HepG2 (cell line): ENCODE results near the gene ABCC10. TPM values are rescaled to one million over a fixed set of nuclear protein-coding genes. Genes with fewer than 3 reads are reported as not detected.

Experiments
- ATAD3A ChIP-seq: sonication (generic); formaldehyde crosslinking; IDR thresholded peaks from 2 replicates; pipeline ENCODE4 v1.4.0; 2020; ENCODE audit warnings: missing genetic modification reagents
- FOXP1 ChIP-seq, 2 experiments: fragments of 450-650 bp in 1 of 2; IDR thresholded peaks; 2 replicates each; pipeline ENCODE4 v1.6.1; 2017 to 2018; ENCODE audit warnings: antibody characterized with exemption in 1 of 2
- HINFP ChIP-seq: sonication (generic); formaldehyde crosslinking; IDR thresholded peaks from 2 replicates; pipeline ENCODE4 v1.4.0; 2020; ENCODE audit warnings: low read depth, mild to moderate bottlenecking, missing genetic modification reagents
- HOXA3 ChIP-seq: sonication (generic); formaldehyde crosslinking; IDR thresholded peaks from 2 replicates; pipeline ENCODE4 v1.5.0; 2020; ENCODE audit warnings: missing genetic modification reagents
- HOXD1 ChIP-seq: sonication (generic); formaldehyde crosslinking; IDR thresholded peaks from 2 replicates; pipeline ENCODE4 v1.5.0; 2020; ENCODE audit warnings: missing genetic modification reagents
- MLX ChIP-seq: IDR thresholded peaks from 2 replicates; pipeline ENCODE4 v1.6.1; 2016
- MNT ChIP-seq: fragments of 450-650 bp; IDR thresholded peaks from 2 replicates; pipeline ENCODE4 v1.6.1; 2016
- NPAS2 ChIP-seq: sonication (generic); formaldehyde crosslinking; IDR thresholded peaks from 2 replicates; pipeline ENCODE4 v1.8.0; 2022; ENCODE audit warnings: mild to moderate bottlenecking, missing genetic modification reagents, borderline replicate concordance
- PATZ1 ChIP-seq: sonication (generic); formaldehyde crosslinking; IDR thresholded peaks from 2 replicates; pipeline ENCODE4 v1.4.0; 2020; ENCODE audit warnings: missing genetic modification reagents
- PHF5A ChIP-seq: IDR thresholded peaks from one replicate; pipeline ENCODE4 v1.6.1; 2018; ENCODE audit warnings: low read depth, missing genetic modification reagents; ENCODE audit not compliant: unreplicated experiment
- POLR2G ChIP-seq: fragments of 200-400 bp; formaldehyde crosslinking; IDR thresholded peaks from 2 replicates; pipeline ENCODE4 v1.6.1; 2018; ENCODE audit warnings: mild to moderate bottlenecking, low read depth, low read length, moderate library complexity
- SIN3A ChIP-seq: IDR thresholded peaks from 2 replicates; pipeline ENCODE4 v1.6.1; 2011; ENCODE audit warnings: low read depth, mild to moderate bottlenecking, control low read depth, low read length, borderline replicate concordance
- SP140L ChIP-seq: sonication (generic); formaldehyde crosslinking; IDR thresholded peaks from 2 replicates; pipeline ENCODE4 v1.4.0; 2020; ENCODE audit warnings: missing genetic modification reagents, borderline replicate concordance
- SRSF4 ChIP-seq: fragments of 200-400 bp; formaldehyde crosslinking; IDR thresholded peaks from one replicate; pipeline ENCODE4 v1.6.1; 2018; ENCODE audit warnings: mild to moderate bottlenecking, low read depth, low read length, moderate library complexity; ENCODE audit not compliant: poor library complexity, severe bottlenecking
- TOE1 ChIP-seq: sonication (generic); formaldehyde crosslinking; IDR thresholded peaks from 2 replicates; pipeline ENCODE4 v1.4.0; 2020; ENCODE audit warnings: mild to moderate bottlenecking, missing genetic modification reagents
- ZNF281 ChIP-seq: sonication (generic); formaldehyde crosslinking; IDR thresholded peaks from 2 replicates; pipeline ENCODE4 v1.4.0; 2020; ENCODE audit warnings: missing genetic modification reagents, borderline replicate concordance
- ZNF333 ChIP-seq: sonication (generic); formaldehyde crosslinking; IDR thresholded peaks from 2 replicates; pipeline ENCODE4 v1.4.0; 2020; ENCODE audit warnings: mild to moderate bottlenecking, missing genetic modification reagents, borderline replicate concordance
- ZNF543 ChIP-seq: sonication (generic); formaldehyde crosslinking; IDR thresholded peaks from 2 replicates; pipeline ENCODE4 v1.4.0; 2020; ENCODE audit warnings: mild to moderate bottlenecking, missing genetic modification reagents
- ZNF713 ChIP-seq: sonication (generic); formaldehyde crosslinking; IDR thresholded peaks from 2 replicates; pipeline ENCODE4 v1.4.0; 2020; ENCODE audit warnings: mild to moderate bottlenecking, missing genetic modification reagents
- ZNF740 ChIP-seq: sonication (generic); formaldehyde crosslinking; IDR thresholded peaks from 2 replicates; pipeline ENCODE4 v1.4.0; 2020; ENCODE audit warnings: missing genetic modification reagents
- ZNF782 ChIP-seq: sonication (generic); formaldehyde crosslinking; IDR thresholded peaks from 2 replicates; pipeline ENCODE4 v1.4.0; 2020; ENCODE audit warnings: missing genetic modification reagents, mild to moderate bottlenecking, borderline replicate concordance
- ZSCAN20 ChIP-seq: sonication (generic); formaldehyde crosslinking; IDR thresholded peaks from 2 replicates; pipeline ENCODE4 v1.4.0; 2020; ENCODE audit warnings: missing genetic modification reagents, mild to moderate bottlenecking, borderline replicate concordance
- polyA plus RNA-seq, 8 experiments: library from polyadenylated mRNA; depleted of rRNA in 3 of 8; stranded (reverse) in 7 of 8; unstranded in 1 of 8; fragments of >200 nt; fragmentation: Illumina TruSeq in 4 of 8; extraction: Trizol in 4 of 8; gene quantifications; 2 replicates each; pipeline versions ENCODE4 v1.2.1 to v1.2.3, GENCODE V29; 2011 to 2016; ENCODE audit warnings: low read depth in 4 of 8, missing spikeins in 1 of 8, mixed read lengths in 1 of 8; ENCODE audit not compliant: insufficient read depth in 1 of 8
- total RNA-seq, 5 experiments: library from RNA; depleted of rRNA; stranded (reverse); fragments of >200 nt; fragmentation: Illumina TruSeq; extraction: Trizol; gene quantifications; 2 replicates each; pipeline ENCODE4 v1.2.3, GENCODE V29; 2016; ENCODE audit warnings: low read depth in 1 of 5

ABCC10 gene
- total and polyA plus RNA-seq, 2 of the 13 experiments (the other 11 are each of a cell fraction or from before 2014, with no cell fraction given): 16.0 to 24.3 TPM

GRCh38 chr6:43493833-43494232 lies 66.5 kb downstream of the ABCC10 start (continued):
- no peak for TF ChIP-seq HINFP (CRISPR knock-in tag)
- 0 out of 2 replicates have a peak, but pooled peaks have one; percentile 35 for TF ChIP-seq ZNF782 (CRISPR knock-in tag)
- peak; percentile 98 for TF ChIP-seq ZSCAN20 (CRISPR knock-in tag)
- TF ChIP-seq FOXP1 (IDR thresholded peaks at IDR 0.05): no peak
- TF ChIP-seq FOXP1 (CRISPR knock-in tag; IDR thresholded peaks at IDR 0.05): no peak
- 0 out of 2 replicates have a peak, but pooled peaks have one; percentile 24 for TF ChIP-seq ZNF281
- TF ChIP-seq TOE1: no peak
- TF ChIP-seq NPAS2 (CRISPR knock-in tag): no peak
- no peak for TF ChIP-seq ZNF333
- no peak for TF ChIP-seq ZNF740 (CRISPR knock-in tag)
- no peak for TF ChIP-seq SRSF4
- TF ChIP-seq MNT: no peak
- no peak for TF ChIP-seq SP140L (CRISPR knock-in tag)
- TF ChIP-seq SIN3A: 0 out of 2 replicates have a peak, but pooled peaks have one; percentile 13
- TF ChIP-seq ATAD3A (CRISPR knock-in tag): no peak
- TF ChIP-seq HOXA3 (CRISPR knock-in tag): peak; percentile 56; the same call in 1 of the 2 replicates
- TF ChIP-seq ZNF713: no peak
- TF ChIP-seq MLX: peak; percentile 72; the same call in 1 of the 2 replicates
- TF ChIP-seq ZNF543 (CRISPR knock-in tag): no peak
- TF ChIP-seq PATZ1 (CRISPR knock-in tag): peak; percentile 31; the same call in 1 of the 2 replicates
- TF ChIP-seq PHF5A (CRISPR knock-in tag): peak; percentile 69
- no peak for TF ChIP-seq HOXD1
- TF ChIP-seq POLR2G: no peak
